Brain microvascular endothelial cell (primary cell): ENCODE results near the gene LARP1B.
"Not testable (repeated sequence)": the region's sequence is repeated elsewhere in the genome, so short reads cannot be mapped to it uniquely, and the experiment has no call there.

Experiments used
- DNase-seq: peaks from one replicate; pipeline ENCODE4 v3.0.0-alpha.2; 2020
- H3K27ac ChIP-seq: fragments of 250-450 bp; sonication (Bioruptor Pico); 2 replicates; pipeline ENCODE4 v1.5.1; 2020; ENCODE audit warnings: mild to moderate bottlenecking, moderate library complexity
- H3K27me3 ChIP-seq: fragments of 250-450 bp; sonication (Bioruptor Pico); replicated peaks from 2 replicates; pipeline ENCODE4 v1.5.1; 2020; ENCODE audit warnings: mild to moderate bottlenecking
- H3K36me3 ChIP-seq: fragments of 250-450 bp; sonication (Bioruptor Pico); replicated peaks from 2 replicates; pipeline ENCODE4 v1.5.1; 2020; ENCODE audit warnings: mild to moderate bottlenecking
- H3K4me3 ChIP-seq: 2 replicates; pipeline ENCODE4 v1.5.1; 2011; ENCODE audit warnings: low read depth, mild to moderate bottlenecking, control low read depth, low read length, moderate library complexity
- CTCF ChIP-seq: IDR thresholded peaks from 2 replicates; pipeline ENCODE4 v1.5.1; 2011; ENCODE audit warnings: low read depth, mild to moderate bottlenecking, moderate library complexity, low read length, control low read depth, inconsistent platforms; ENCODE audit errors: missing control alignments
- in situ Hi-C: cut with HindIII; loops from 2 replicates; pipeline ENCODE4 v1.10.0; 2017; ENCODE audit warnings: low sequenced_read_pairs, low pct_ligation_motif_present

Gene LARP1B

GRCh38 chr4:128141866-128142265 is 80.8 kb downstream of the LARP1B start:
- Histone ChIP-seq H3K27ac (no peak overlapping the region), H3K27me3 (no peaks in the 10 kb centered on the region), H3K36me3 (peaks cover 4% of the 10 kb centered on the region), H3K4me3 (no peak overlapping the region)
- in situ Hi-C loops, result no loop called here
- DNase-seq, result no peak
- TF ChIP-seq CTCF, result no peak

GRCh38 chr4:128145727-128146126 is 84.6 kb downstream of the LARP1B start:
- in situ Hi-C loops, result no loop called here
- TF ChIP-seq CTCF, result no peak

GRCh38 chr4:128153800-128154199 is 92.7 kb downstream of the LARP1B start:
- Histone ChIP-seq H3K27ac (no peak overlapping the region), H3K4me3 (no peak overlapping the region), H3K36me3 (peaks cover 3% of the 10 kb centered on the region), H3K27me3 (no peaks in the 10 kb centered on the region)
- TF ChIP-seq CTCF, result no peak
- DNase-seq, result no peak
- in situ Hi-C loops, result no loop called here

More at GRCh38 chr4:128145727-128146126, 84.6 kb downstream of the LARP1B start:
- no peak for DNase-seq
- no peak overlapping the region for H3K4me3 ChIP-seq
- no peaks in the 10 kb centered on the region for H3K27me3 ChIP-seq
- peaks cover 4% of the 10 kb centered on the region for H3K36me3 ChIP-seq
- no peak overlapping the region for H3K27ac ChIP-seq

GRCh38 chr4:128155231-128155855 is 94.2 kb downstream of the LARP1B start:
- Histone ChIP-seq H3K4me3 (no peak overlapping the region), H3K27ac (no peak overlapping the region), H3K36me3 (peaks cover 3% of the 10 kb centered on the region), H3K27me3 (no peaks in the 10 kb centered on the region)
- TF ChIP-seq CTCF, result no peak
- in situ Hi-C loops, result no loop called here
- no peak for DNase-seq

GRCh38 chr4:128155874-128156456 is 94.9 kb downstream of the LARP1B start:
- no peak overlapping the region for H3K27ac ChIP-seq
- DNase-seq, result no peak
- no peak overlapping the region for H3K4me3 ChIP-seq
- H3K36me3 ChIP-seq, result peaks cover 3% of the 10 kb centered on the region
- no peaks in the 10 kb centered on the region for H3K27me3 ChIP-seq
- TF ChIP-seq CTCF, result no peak
- in situ Hi-C loops, result no loop called here

- DNase-seq, H3K27ac ChIP-seq, in situ Hi-C loops, H3K4me3 ChIP-seq, H3K36me3 ChIP-seq, H3K27me3 ChIP-seq: not testable (repeated sequence)
Measured at GRCh38 chr4:128156472-128156871, 95.4 kb downstream of the LARP1B start.
